GM19193 (cell line): Measurements from ENCODE around the gene LYST.

Source experiments
- POLR2A ChIP-seq: IDR thresholded peaks from 4 replicates; pipeline ENCODE4 v1.6.1; 2011; ENCODE audit not compliant: insufficient read depth, insufficient read length; ENCODE audit errors: extremely low read depth

Gene LYST

GRCh38 chr1:235844776-235845175 lies 21.9 kb downstream of the LYST start:
- no peak for TF ChIP-seq POLR2A

GRCh38 chr1:235843461-235843961 lies 23.2 kb downstream of the LYST start:
- no peak for TF ChIP-seq POLR2A

- no peak for TF ChIP-seq POLR2A
Observed at GRCh38 chr1:235841938-235842545, 24.7 kb downstream of the LYST start.

- TF ChIP-seq POLR2A: no peak
Observed at GRCh38 chr1:235838021-235838420, 28.7 kb downstream of the LYST start.

DNA sequence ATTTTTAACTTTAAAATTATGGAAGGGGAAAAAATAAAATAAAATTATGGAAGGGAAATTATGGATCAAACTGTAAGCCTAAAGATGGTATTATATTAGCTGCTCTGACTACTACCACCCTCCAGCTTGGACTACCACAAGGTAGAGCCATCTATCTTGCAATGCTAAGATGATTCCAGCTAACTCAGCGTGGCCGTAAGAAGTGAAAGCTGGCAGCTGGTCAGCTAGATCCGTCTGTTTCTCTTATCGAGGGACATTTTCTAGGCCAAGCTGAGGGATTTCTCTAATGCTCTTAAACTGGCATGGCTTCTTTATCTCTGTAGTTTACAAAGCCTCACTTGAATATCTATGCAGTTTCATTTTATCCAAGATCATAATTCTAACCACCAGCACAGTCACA lies 31.5 kb downstream of the LYST start:
- TF ChIP-seq POLR2A: no peak

DNA sequence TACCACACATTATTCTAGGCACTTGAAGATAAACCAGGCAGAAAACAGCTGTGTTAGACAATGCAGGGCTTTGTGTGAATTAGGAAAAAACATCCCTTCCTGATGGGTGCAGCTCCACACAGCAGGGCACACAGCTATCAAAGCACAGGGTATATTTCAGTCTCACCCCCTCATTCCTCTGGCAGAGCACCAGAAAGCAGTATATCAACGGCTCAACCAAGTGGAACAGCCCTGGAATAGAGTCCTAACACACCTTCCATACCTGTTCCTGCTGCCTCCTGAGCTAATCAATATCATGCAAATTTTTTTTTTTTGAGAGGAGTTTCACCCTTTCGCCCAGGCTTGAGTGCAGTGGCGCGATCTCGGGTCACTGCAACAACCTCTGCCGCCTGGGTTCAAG lies 32.1 kb downstream of the LYST start:
- TF ChIP-seq POLR2A: no peak

GRCh38 chr1:235832011-235832410 lies 34.7 kb downstream of the LYST start:
- TF ChIP-seq POLR2A: no peak

- TF ChIP-seq POLR2A: no peak
Observed at GRCh38 chr1:235831148-235831547, 35.6 kb downstream of the LYST start.

DNA sequence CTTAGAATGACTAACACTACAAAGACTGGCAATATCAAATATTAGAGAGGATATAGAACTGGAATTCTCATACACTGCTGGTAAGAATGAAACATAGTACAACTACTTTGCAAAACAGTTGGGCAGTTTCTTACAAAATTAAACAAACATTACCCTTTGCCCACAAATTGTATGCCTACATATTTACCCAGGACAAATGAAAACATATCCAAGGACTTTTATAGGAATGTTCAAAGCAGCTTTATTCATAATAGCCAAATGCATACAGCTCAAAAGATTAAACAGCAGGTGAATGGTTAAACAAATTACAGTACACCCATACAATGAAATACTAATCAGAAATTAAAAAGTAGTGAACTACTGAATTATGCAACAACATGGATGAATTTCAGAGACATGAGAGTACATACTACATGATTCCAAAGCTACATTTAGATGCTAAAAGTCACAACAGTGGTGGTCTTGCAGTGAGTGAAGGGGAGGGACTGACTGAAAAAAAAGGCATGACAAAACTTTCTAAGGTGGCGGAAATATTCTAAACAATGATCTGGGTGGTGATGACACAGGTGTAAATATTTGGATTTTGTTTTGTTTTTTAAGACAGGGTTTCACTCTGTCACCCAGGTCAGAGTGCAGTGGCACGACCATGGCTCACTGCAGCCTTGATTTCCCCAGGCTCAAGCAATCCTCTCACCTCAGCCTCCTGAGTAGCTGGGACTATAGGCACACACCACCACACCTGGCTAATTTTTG lies 40.4 kb downstream of the LYST start:
- no peak for TF ChIP-seq POLR2A

DNA sequence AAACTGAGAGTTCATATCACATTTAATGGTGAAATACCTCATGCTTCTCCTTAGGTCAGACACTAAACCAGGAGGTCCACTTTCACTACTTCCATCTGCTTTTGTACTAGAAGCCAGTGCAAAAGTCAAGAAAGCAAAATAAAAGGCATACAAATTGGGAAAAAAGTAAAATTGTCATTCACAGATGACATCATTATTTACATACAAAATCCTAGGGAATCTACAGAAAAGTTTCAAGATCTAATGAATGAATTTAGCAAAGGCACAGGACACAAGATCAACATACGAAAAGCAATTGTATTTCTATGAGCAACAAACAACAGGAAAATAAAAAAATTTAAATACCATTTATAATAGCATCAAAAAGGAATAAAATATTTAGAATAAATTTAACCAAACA lies 41.5 kb downstream of the LYST start:
- TF ChIP-seq POLR2A: no peak

DNA sequence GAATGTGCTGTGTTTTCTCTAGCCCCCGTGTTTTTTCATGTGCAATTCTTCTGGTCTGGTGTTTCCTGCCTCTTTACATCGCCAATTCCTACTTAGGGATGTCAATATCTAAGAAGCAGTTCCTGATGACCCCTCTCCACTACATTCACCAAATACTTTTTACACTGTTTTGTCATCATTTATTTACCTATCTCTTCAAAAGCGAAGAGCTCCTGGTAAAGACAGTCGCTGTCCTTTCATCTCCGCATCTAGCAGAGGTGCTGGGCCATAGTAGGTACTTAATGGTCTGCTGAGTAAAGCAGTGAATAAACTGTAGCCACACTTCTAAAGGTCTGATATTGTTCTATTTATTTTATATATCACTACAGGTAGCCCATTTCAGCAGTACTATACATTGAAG lies 43.0 kb downstream of the LYST start:
- no peak for TF ChIP-seq POLR2A

DNA sequence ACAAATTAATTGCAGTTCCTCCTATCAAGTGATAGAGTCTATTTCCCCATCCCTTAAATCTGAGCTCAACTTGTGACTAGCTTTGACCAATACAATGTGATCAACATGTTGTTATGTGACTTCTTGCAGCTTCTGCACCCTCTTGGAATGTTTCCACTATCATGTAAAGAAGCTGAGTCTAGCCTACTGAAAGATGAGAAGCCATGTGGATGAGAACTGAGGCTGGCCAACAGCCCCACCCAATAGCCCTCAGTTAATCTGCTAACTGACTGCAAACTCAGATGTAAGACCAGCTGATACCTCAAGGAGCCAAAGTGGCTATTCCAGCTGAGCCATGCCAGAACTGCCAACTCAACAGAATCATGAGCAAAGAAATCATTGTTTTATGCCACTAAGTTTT lies 44.0 kb downstream of the LYST start:
- TF ChIP-seq POLR2A: no peak

DNA sequence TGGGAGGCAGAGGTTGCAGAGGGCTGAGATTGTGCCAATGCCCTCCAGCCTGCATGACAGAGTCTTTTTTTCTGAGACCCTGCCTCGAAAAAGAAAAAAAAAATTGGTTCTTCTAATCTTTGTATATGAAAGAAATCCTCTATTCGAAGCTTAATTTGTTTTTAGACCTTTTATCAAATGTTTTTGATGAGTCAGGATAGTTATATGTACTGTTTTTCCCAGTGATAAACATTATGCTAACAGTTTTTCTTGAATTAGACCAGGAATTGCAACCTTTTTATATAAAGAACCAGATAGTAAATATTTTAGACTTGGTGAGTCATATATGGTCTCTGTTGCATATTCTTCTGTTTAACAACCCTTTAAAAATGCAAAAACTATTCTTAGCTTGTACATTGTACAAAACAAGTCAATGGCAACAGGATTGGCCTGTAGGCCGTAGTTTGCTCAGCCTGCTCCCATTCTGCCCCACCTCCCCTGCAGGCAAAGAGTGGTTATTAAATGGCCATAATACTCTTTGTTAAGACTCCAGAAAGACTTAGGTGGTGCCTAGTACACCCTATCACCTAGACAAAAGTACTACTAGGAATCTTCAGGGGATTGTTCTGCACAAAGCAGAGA lies 45.2 kb downstream of the LYST start:
- no peak for TF ChIP-seq POLR2A

- no peak for TF ChIP-seq POLR2A
Observed at GRCh38 chr1:235820061-235820460, 46.6 kb downstream of the LYST start.

DNA sequence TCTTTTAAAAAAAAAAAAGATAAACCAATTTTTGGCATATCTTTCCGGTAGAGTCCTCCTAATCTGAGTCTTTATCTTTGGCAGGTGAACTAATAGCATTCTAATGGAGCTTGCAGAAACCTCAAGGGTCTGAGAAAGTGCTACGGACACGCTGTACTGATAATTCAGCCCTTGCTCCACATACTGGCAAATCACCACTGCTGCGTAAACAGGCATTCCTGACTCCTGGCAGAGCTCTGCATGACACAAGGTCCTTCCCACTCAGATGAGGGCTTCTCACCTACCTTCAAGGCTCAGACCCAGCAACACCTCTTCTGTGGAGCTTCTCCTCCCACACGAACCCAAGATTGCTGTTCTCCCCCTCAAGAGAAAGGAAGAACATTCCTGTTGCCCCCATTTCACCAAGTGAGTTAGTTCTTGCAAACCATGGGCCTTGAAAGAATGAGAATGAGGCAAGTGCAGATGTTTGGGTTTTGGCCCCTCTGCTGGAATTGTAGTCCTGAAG lies 48.0 kb downstream of the LYST start:
- TF ChIP-seq POLR2A: no peak

DNA sequence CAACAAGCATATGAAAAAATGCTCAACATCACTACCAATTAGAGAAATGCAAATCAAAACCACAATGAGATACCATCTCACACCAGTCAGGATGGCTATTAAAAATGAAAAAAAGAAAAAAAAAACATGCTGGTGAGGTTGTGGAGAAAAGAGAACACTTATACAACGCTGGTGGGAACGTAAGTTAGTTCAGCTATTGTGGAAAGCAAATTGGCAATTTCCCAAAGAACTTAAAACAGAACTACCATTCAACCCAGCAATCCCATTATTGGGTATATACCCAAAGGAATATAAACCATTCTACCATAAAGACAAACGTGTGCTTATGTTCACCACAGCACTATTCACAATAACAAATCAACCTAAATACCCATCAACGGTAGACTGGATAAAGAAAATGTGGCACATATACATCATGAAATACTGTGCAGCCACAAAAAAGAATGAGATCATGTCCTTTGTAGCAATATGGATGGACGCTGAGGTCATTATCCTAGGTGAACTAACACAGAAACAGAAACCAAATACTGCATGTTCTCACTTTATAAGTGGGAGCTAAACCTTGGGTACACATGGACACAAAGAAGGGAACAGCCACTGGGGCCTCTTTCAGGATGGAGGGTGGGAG lies 49.5 kb downstream of the LYST start:
- TF ChIP-seq POLR2A: no peak

GRCh38 chr1:235809688-235810397 lies 56.9 kb downstream of the LYST start:
- no peak for TF ChIP-seq POLR2A
